ENCODE results near the gene WDR3. TPM values are rescaled to one million over a fixed set of nuclear protein-coding genes. Genes with fewer than 3 reads are reported as not detected.

The WDR3 gene
- total RNA-seq, 3 donors from 2014 or later: 12.1 to 15.4 (median 13.6) TPM

GRCh38 chr1:117970252-117970651 lies 40.7 kb downstream of the WDR3 start:
- no peaks in the 10 kb centered on the region for H3K27me3 ChIP-seq
- H3K9me3 ChIP-seq: no peaks in the 10 kb centered on the region
- H3K36me3 ChIP-seq: no peaks in the 10 kb centered on the region
- DNase-seq (ENCODE audit: low spot score in 2 of 2): no peak
- intact Hi-C loops (cut with DNase I; ENCODE audit: low total_unique reads): no loop called here
- TF ChIP-seq CTCF (IDR thresholded peaks at IDR 0.05) (no peak), POLR2AphosphoS5 (IDR thresholded peaks at IDR 0.05) (no peak), POLR2A (IDR thresholded peaks at IDR 0.05) (no peak)
- H3K4me3 ChIP-seq: no peak overlapping the region
- no peaks in the 10 kb centered on the region for H3K4me1 ChIP-seq
- H3K27ac ChIP-seq: no peak overlapping the region

GRCh38 chr1:117971777-117972176 lies 42.2 kb downstream of the WDR3 start:
- DNase-seq (ENCODE audit: low spot score in 2 of 2): no peak

GRCh38 chr1:117976381-117976780 lies 46.8 kb downstream of the WDR3 start:
- no peaks in the 10 kb centered on the region for H3K4me1 ChIP-seq
- no peaks in the 10 kb centered on the region for H3K36me3 ChIP-seq
- no peak overlapping the region for H3K4me3 ChIP-seq
- DNase-seq (ENCODE audit: low spot score in 2 of 2): no peak
- no peaks in the 10 kb centered on the region for H3K27me3 ChIP-seq
- no peak for TF ChIP-seq POLR2A (IDR thresholded peaks at IDR 0.05)
- TF ChIP-seq CTCF (IDR thresholded peaks at IDR 0.05): no peak
- no peak for TF ChIP-seq POLR2AphosphoS5 (IDR thresholded peaks at IDR 0.05)
- no peaks in the 10 kb centered on the region for H3K9me3 ChIP-seq
- intact Hi-C loops (cut with DNase I; ENCODE audit: low total_unique reads): no loop called here
- H3K27ac ChIP-seq: no peak overlapping the region

More at GRCh38 chr1:117971777-117972176, 42.2 kb downstream of the WDR3 start:
- Histone ChIP-seq H3K4me3 (no peak overlapping the region), H3K27me3 (no peaks in the 10 kb centered on the region), H3K9me3 (no peaks in the 10 kb centered on the region), H3K36me3 (no peaks in the 10 kb centered on the region), H3K4me1 (no peaks in the 10 kb centered on the region), H3K27ac (no peak overlapping the region)
- intact Hi-C loops (cut with DNase I; ENCODE audit: low total_unique reads): no loop called here
- TF ChIP-seq POLR2A (IDR thresholded peaks at IDR 0.05) (no peak), POLR2AphosphoS5 (IDR thresholded peaks at IDR 0.05) (no peak), CTCF (IDR thresholded peaks at IDR 0.05) (no peak)

- no peaks in the 10 kb centered on the region for H3K27me3 ChIP-seq
- H3K4me1 ChIP-seq: no peaks in the 10 kb centered on the region
- no peak overlapping the region for H3K4me3 ChIP-seq
- intact Hi-C loops (cut with DNase I; ENCODE audit: low total_unique reads): no loop called here
- TF ChIP-seq CTCF (IDR thresholded peaks at IDR 0.05) (no peak), POLR2AphosphoS5 (IDR thresholded peaks at IDR 0.05) (no peak), POLR2A (IDR thresholded peaks at IDR 0.05) (no peak)
- no peak for DNase-seq (ENCODE audit: low spot score in 2 of 2)
- H3K27ac ChIP-seq: no peak overlapping the region
- no peaks in the 10 kb centered on the region for H3K9me3 ChIP-seq
- H3K36me3 ChIP-seq: no peaks in the 10 kb centered on the region
Observed at GRCh38 chr1:117981455-117982192, 52.1 kb downstream of the WDR3 start.

- no peak for DNase-seq (ENCODE audit: low spot score in 2 of 2)
- Histone ChIP-seq H3K9me3 (no peaks in the 10 kb centered on the region), H3K36me3 (no peaks in the 10 kb centered on the region), H3K4me3 (no peak overlapping the region), H3K27me3 (no peaks in the 10 kb centered on the region), H3K4me1 (no peaks in the 10 kb centered on the region), H3K27ac (no peak overlapping the region)
- no peak for TF ChIP-seq POLR2A (IDR thresholded peaks at IDR 0.05)
- no peak for TF ChIP-seq POLR2AphosphoS5 (IDR thresholded peaks at IDR 0.05)
- no peak for TF ChIP-seq CTCF (IDR thresholded peaks at IDR 0.05)
- intact Hi-C loops (cut with DNase I; ENCODE audit: low total_unique reads): no loop called here
Observed at GRCh38 chr1:117985239-117985638, 55.7 kb downstream of the WDR3 start.

Data from breast epithelium (tissue), 4 donors.